Activated T-helper 9 cell treated with anti-CD3 and anti-CD28 coated beads, Interleukin-2, amount 50 U/mL, for 16 hours (primary cell): ENCODE measurements around the gene LINS1.
"Not testable (repeated sequence)": the region's sequence is repeated elsewhere in the genome, so short reads cannot be mapped to it uniquely, and the experiment has no call there.

Experiments used
- DNase-seq: peaks from one replicate; pipeline ENCODE4 v3.0.0-alpha.2; 2020; ENCODE audit warnings: low read depth

The LINS1 gene

GRCh38 chr15:100601617-100602063 is 344 bp downstream of the LINS1 start:
- DNase-seq, result no peak

GRCh38 chr15:100601163-100601562 is 821 bp downstream of the LINS1 start:
- peak; percentile 16 for DNase-seq

GRCh38 chr15:100598655-100599054 is 3.3 kb downstream of the LINS1 start:
- no peak for DNase-seq

DNA sequence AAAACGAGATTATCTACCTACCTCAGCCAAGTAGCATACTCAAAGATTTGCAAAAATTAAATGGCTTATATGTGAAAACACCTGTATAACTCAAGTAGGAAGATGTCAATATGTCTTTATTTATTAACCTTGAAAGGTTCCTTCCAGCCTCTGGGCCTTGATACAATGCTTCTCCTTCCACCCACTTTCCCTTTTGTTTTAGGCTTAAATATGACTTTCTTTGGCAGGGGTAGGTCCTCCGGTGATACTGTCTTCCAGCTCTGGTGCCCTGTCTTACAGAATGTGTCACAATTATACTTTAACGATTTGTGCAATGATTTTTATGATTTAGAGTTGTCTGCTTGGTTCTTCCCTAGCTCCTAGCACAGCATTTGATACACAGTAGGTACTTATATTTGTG is 4.1 kb downstream of the LINS1 start:
- no peak for DNase-seq

GRCh38 chr15:100596792-100597191 is 5.2 kb downstream of the LINS1 start:
- DNase-seq, result peak; percentile 89

GRCh38 chr15:100595964-100596363 is 6.0 kb downstream of the LINS1 start:
- no peak for DNase-seq

DNA sequence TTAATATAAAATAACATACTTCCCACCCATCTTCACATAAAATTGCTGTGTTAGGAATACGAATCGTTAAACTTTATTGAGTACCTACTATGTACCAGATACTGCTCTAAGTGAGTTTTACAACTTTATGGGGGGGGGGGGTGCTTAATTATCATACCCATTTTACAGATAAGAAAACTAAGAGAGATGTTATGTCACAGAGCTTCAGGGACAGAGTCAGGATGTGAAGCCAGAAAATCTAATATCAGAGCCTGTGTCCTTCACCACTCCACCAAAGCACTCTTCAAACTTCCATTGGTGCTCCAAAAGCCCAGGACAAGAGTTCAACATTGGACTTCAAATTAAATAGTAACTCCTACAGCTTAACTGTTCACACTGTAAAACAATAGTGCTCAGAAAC is 8.6 kb downstream of the LINS1 start:
- no peak for DNase-seq

GRCh38 chr15:100592898-100593297 is 9.1 kb downstream of the LINS1 start:
- DNase-seq, result no peak

DNA sequence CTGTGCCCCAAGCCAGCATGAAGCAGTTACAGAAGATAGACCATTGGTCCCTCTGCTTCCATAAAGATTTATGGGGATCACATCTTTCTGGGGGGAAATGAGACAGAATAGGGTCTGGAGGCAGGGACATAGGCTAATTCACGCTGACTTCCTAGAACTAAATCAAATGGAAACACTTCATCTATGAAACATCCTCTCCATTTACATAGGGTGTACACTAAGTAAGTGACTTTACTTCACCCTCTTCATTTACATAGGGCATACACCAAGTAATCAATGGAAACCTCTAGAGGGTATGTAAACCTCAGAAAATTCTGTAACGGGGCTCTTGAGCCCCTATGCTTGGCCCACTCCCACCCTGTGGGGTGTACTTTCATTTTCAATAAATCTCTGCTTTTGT is 10.1 kb downstream of the LINS1 start:
- DNase-seq, result no peak

DNA sequence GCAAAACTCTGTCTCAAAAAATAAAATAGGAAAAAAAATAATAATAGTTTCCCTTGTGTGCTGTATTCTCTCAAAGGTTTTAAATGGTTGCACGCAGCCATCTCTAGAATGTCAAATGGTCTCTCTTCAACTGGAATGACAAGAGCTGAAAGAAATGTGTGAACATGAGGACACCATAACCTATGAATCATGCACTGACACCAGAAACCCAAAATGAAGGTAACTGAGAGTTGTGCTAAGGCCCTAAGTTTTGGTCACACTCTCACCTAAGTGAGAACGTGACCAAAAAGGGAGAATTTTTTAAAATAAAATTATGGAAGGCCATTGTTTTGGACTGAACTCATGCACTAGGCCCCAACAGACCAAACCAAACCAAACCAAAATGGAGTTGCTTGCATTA is 10.8 kb downstream of the LINS1 start:
- DNase-seq, result not testable (repeated sequence)

DNA sequence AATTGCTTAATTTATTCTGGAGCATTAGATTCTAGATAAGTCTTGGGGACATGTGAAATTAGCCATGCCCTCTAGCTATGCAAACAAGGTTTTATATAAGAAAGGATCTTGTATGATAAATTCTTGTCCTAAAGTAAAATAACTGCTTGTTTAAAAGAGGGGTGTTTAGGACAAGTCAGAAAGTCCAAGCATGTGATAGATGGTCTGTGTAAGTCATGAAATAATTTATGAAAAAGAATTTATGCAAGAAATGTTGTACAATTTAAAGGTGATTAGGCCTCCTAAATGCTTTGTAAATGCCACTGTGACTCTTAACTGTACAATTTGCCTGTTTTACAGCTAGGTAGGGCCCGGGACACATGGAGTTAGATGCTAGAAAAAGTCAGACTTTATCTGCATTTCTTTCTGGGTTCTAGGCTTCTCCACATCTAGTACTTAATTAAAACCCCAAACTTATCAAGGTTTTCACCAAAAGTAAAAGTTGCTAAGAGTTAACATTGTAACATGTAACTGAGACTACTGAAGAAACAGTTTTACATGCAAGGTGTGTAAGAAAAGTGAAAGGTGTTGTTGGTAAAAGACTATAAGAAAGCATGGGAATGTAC is 13.2 kb downstream of the LINS1 start:
- DNase-seq, result no peak

GRCh38 chr15:100580414-100580813 is 21.6 kb downstream of the LINS1 start:
- no peak for DNase-seq

GRCh38 chr15:100573526-100573925 is 28.5 kb downstream of the LINS1 start:
- DNase-seq, result no peak

DNA sequence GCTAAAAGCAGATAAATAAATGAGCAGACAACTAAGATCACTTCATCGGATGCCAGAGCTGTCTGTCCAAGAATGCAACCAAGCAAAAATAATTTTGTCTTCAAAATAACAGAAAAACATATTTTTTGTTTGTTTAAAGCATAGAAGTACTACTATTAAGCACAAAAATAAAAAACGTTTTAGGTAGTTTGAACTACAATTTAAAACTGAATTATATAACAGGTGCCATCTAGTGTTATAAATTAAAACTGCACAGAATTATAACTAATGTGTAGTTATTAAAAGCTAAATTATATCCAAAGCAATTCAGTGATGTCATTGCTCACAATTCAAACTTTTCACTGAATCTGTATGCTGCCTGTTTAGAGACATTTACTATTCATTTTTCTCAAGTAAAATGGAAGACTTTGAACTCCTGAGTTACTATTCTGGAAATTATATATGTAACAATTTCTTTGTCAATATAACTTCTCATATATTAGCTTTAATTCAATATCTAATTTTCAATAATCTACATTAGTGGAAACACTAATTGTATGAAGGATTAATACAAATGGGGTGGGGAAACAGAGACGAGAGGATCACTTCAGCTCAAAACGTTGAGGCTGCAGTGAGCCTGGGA is 29.5 kb downstream of the LINS1 start:
- DNase-seq, result no peak

DNA sequence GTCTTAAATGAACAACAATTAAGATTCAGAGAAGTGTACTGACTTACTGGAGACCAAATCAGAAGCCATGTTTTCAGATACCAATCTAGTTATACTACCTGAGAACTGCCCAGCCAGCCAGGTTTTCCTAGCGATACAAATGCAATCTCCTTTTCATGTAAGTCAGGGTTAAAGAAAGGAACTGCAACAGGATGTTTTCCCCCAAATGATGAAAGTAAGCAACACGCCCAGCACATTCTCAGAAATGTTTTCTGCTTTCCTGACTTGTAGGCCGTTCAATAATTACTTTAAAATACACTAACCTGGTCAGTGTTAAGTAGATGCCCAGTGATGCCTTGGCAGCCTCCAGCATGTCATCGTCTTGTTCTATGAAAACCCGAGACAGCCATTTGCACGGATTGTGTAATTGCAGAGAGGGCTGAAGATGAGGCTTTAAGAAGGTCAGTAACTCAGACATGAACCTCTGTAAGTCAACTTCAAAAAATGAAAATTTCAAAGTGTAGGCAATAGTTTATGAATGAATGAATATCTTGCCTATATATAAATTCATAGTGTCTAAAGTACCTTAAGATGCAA is 30.3 kb downstream of the LINS1 start:
- DNase-seq, result no peak

DNA sequence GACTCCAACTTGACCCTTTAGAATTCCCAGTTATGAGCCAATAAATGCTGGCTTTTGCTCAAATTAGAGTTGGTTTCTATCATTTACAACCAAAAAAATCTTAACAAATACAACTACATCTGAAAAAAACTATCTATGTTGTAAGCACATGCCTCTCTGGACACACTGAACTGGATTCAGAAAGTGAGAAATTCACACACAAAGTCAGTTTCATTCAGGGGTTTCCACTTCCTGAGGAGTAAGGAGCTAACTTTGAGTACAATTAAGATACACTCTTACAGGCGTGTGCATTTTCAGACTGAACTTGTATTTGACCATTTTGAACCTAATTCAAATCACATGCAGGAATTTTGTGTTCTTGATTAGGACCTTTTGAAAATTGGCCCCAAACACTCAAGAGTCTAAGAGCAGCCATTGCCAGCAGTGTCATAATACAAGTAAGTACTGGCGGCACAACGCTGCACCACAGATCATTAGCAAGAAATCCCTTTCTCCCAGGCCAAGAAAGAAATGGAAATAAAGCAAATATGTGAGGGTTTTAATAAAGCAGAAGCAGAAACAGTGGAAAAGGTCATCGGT is 31.2 kb downstream of the LINS1 start:
- no peak for DNase-seq

DNA sequence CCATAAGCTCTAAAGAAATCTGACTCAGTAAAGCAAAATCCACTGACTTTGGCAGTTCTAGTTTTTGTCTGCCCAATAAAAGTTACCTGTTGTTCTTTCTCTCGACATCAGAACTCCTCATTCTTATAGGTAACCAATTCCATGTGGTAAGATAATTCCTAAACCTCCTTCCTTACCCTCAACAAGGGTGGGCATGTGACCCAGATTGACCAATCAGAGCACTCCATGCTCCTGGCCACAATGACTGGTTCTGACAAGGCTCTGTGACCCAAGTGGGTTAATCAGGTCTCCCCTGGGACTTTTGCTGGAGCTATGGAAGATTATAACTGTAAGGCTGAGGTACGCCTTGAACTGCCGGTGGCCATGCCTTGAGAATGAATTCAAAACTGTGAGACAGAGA is 31.7 kb downstream of the LINS1 start:
- DNase-seq, result no peak

- no peak for DNase-seq
Observed at GRCh38 chr15:100569391-100569790, 32.6 kb downstream of the LINS1 start.

DNA sequence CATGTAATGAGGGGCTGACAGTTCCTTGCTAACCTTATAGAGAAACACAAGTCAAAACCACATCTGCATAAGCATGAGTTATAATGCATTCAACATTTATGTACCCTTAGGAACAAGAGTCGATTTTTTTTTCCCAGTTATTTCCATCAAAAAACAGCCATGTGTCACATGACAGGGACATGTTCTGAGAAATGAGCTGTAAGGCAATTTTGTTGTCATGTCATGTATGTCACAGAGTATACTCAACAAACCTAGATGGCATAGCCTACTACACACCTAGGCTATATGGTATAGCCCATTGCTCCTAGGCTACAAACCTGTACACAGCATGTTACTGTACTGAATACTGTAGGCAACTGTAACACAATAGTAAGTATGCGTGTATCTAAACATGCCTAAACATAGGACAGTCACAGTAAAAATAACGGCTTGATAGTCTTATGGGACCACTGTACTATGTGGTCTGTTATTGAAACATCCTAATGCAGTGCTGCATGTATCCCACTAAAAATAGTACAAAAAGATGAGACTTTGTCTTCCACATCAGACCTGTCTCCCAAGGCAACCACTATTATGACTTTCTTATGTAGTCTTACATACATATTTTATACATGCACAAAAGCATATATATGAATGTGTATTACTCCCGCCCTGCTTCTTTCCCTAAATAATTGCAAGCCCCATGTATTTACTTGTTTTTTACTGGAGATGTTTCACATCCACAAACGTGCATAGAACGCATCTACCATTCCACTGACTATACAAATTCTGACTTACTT is 34.9 kb downstream of the LINS1 start:
- DNase-seq, result no peak

DNA sequence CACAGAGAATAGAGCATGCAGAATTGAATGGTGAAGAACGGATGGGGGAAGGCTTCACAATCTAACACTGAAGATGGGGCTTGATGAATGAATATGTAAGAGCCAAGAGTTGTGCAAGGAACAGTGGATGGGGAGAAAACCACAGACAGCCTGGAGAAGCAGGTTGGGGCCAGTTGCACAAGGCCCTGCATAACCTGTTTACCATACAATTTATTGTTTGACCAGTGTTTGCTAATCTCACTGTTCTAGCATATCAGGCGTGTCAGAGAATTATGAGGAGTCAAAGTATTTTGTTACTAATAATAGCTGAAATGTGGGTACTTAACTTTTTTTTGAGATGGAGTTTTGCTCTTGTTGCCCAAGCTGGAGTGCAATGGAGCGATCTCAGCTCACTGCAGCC is 36.4 kb downstream of the LINS1 start:
- no peak for DNase-seq

DNA sequence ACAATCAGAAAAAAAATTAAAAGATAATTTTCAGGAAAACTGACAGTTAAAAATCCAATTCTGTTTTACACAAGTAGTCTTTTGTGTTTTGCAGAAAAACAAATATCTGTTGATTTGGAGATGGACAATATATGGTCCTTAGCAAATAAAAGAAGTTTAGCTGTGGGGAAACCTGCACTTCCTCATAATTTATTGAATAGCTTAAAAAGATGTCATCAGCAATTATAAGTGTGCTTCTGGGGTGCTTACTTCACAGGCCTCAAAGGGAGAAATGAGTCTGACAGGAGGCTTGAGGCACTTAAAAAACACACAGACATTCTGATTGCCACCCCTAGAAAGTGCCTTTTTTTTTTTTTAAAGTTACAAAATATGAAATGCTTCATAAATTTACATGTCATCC is 41.7 kb downstream of the LINS1 start:
- no peak for DNase-seq

GRCh38 chr15:100559330-100559729 is 42.7 kb downstream of the LINS1 start:
- DNase-seq, result no peak

DNA sequence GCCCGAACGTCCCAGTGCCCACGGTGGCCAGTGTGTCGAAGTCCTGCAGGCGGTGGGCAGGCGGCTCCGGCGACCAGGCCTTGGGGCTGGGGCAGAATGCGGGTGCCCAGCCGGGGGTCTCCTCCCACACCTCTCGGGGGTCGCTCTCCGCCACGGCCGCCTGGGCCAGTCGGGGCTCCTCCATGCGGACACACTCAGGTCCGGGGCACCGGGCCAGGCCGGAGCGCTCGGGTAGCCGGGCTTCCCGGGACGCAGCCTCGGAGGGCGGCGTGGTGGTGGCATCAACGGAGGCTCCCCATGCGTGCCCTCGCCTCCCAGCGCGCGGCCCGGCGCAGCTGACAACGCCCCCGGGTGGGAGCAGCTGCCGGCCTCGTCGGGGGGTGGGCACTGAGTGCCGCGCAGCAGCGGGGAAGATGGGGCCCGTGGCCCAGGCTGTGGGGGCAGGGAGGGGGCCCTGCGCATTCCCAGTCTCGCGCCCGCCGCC is 43.2 kb downstream of the LINS1 start:
- no peak for DNase-seq
